Measurements from ENCODE around the gene WDR44. TPM values are rescaled to one million over a fixed set of nuclear protein-coding genes. Genes with fewer than 3 reads are reported as not detected.
"Not testable (repeated sequence)": the region's sequence is repeated elsewhere in the genome, so short reads cannot be mapped to it uniquely, and the experiment has no call there.

Gene WDR44
- 10.8 and 10.9 TPM in 2 replicates for total RNA-seq (2014; rRNA removed; shearing (Covaris generic); ENCODE audit: low replicate concordance)

GRCh38 chrX:118345464-118346257, at the start of gene WDR44:
WDR44 (plus strand) TSS chrX:118346106; CDS start chrX:118346504, 398 bp downstream.
- H3K9me2 ChIP-seq (replicated peaks; ENCODE audit: insufficient read depth, low read length): no peaks in the 10 kb centered on the region
- H3K27me3 ChIP-seq (ENCODE audit: low read length): no peaks in the 10 kb centered on the region
- no peaks in the 10 kb centered on the region; the same call in 1 of the 2 replicates for H4K20me1 ChIP-seq (ENCODE audit: insufficient read depth, low read depth, low read length)
- no peaks in the 10 kb centered on the region for H3K36me3 ChIP-seq (ENCODE audit: insufficient read depth, low read length)
- peaks cover 24% of the 10 kb centered on the region for H3K4me1 ChIP-seq (ENCODE audit: low read length)
- H3K9ac ChIP-seq (ENCODE audit: low read length): peak within 1 kb of the TSS; percentile 83
- peak within 1 kb of the TSS; percentile 71 for H3K4me2 ChIP-seq (ENCODE audit: low read depth, low read length, poor library complexity, severe bottlenecking)
- peak; percentile 97 for DNase-seq
- H2AFZ ChIP-seq (ENCODE audit: low read length): peak within 1 kb of the TSS; percentile 84
- H3K9me3 ChIP-seq (ENCODE audit: low read length): no peaks in the 10 kb centered on the region
- peak within 1 kb of the TSS; percentile 79 for H3K4me3 ChIP-seq (ENCODE audit: low read length)
- H3K79me2 ChIP-seq (ENCODE audit: low read length): peaks cover 11% of the 10 kb centered on the region; the same call in 1 of the 2 replicates
- H3K27ac ChIP-seq (ENCODE audit: low read length): no peak within 1 kb of the TSS

- H3K36me3 ChIP-seq (ENCODE audit: insufficient read depth, low read length); H2AFZ ChIP-seq (ENCODE audit: low read length); H3K9ac ChIP-seq (ENCODE audit: low read length); H3K4me2 ChIP-seq (ENCODE audit: low read depth, low read length, poor library complexity, severe bottlenecking); H3K79me2 ChIP-seq (ENCODE audit: low read length); H3K9me3 ChIP-seq (ENCODE audit: low read length); H3K27ac ChIP-seq (ENCODE audit: low read length); H3K4me1 ChIP-seq (ENCODE audit: low read length); H3K9me2 ChIP-seq (replicated peaks; ENCODE audit: insufficient read depth, low read length); H4K20me1 ChIP-seq (ENCODE audit: insufficient read depth, low read depth, low read length); DNase-seq; H3K4me3 ChIP-seq (ENCODE audit: low read length); H3K27me3 ChIP-seq (ENCODE audit: low read length): not testable (repeated sequence)
Observed at GRCh38 chrX:118305827-118306226, 40.1 kb upstream of the WDR44 start.

- Histone ChIP-seq H3K9ac (ENCODE audit: low read length) (no peak overlapping the region), H3K4me3 (ENCODE audit: low read length) (no peak overlapping the region), H3K9me3 (ENCODE audit: low read length) (no peaks in the 10 kb centered on the region), H2AFZ (ENCODE audit: low read length) (no peak overlapping the region), H3K9me2 (replicated peaks; ENCODE audit: insufficient read depth, low read length) (no peaks in the 10 kb centered on the region), H3K27me3 (ENCODE audit: low read length) (no peaks in the 10 kb centered on the region), H3K36me3 (ENCODE audit: insufficient read depth, low read length) (no peaks in the 10 kb centered on the region), H3K27ac (ENCODE audit: low read length) (no peak overlapping the region), H3K79me2 (ENCODE audit: low read length) (no peaks in the 10 kb centered on the region), H4K20me1 (ENCODE audit: insufficient read depth, low read depth, low read length) (no peaks in the 10 kb centered on the region), H3K4me1 (ENCODE audit: low read length) (no peaks in the 10 kb centered on the region), H3K4me2 (ENCODE audit: low read depth, low read length, poor library complexity, severe bottlenecking) (no peak overlapping the region)
- DNase-seq: no peak
Observed at GRCh38 chrX:118315529-118315928, 30.4 kb upstream of the WDR44 start.

GRCh38 chrX:118324588-118324987, 21.3 kb upstream of the WDR44 start:
- Histone ChIP-seq H3K36me3 (ENCODE audit: insufficient read depth, low read length) (no peaks in the 10 kb centered on the region), H4K20me1 (ENCODE audit: insufficient read depth, low read depth, low read length) (no peaks in the 10 kb centered on the region), H3K27me3 (ENCODE audit: low read length) (no peaks in the 10 kb centered on the region), H3K4me2 (ENCODE audit: low read depth, low read length, poor library complexity, severe bottlenecking) (no peak overlapping the region), H3K4me3 (ENCODE audit: low read length) (no peak overlapping the region), H3K9me2 (replicated peaks; ENCODE audit: insufficient read depth, low read length) (no peaks in the 10 kb centered on the region), H3K9ac (ENCODE audit: low read length) (no peak overlapping the region), H3K27ac (ENCODE audit: low read length) (no peak overlapping the region), H2AFZ (ENCODE audit: low read length) (no peak overlapping the region), H3K9me3 (ENCODE audit: low read length) (no peaks in the 10 kb centered on the region), H3K79me2 (ENCODE audit: low read length) (no peaks in the 10 kb centered on the region), H3K4me1 (ENCODE audit: low read length) (no peaks in the 10 kb centered on the region)
- no peak for DNase-seq

- peak; percentile 61 for DNase-seq
- no peaks in the 10 kb centered on the region for H3K79me2 ChIP-seq (ENCODE audit: low read length)
- H4K20me1 ChIP-seq (ENCODE audit: insufficient read depth, low read depth, low read length): no peaks in the 10 kb centered on the region
- H3K36me3 ChIP-seq (ENCODE audit: insufficient read depth, low read length): no peaks in the 10 kb centered on the region
- no peaks in the 10 kb centered on the region for H3K9me2 ChIP-seq (replicated peaks; ENCODE audit: insufficient read depth, low read length)
- H3K27ac ChIP-seq (ENCODE audit: low read length): no peak overlapping the region
- H3K9me3 ChIP-seq (ENCODE audit: low read length): no peaks in the 10 kb centered on the region
- H3K27me3 ChIP-seq (ENCODE audit: low read length): no peaks in the 10 kb centered on the region
- no peak overlapping the region for H2AFZ ChIP-seq (ENCODE audit: low read length)
- H3K4me1 ChIP-seq (ENCODE audit: low read length): no peaks in the 10 kb centered on the region
- H3K9ac ChIP-seq (ENCODE audit: low read length): no peak overlapping the region
- H3K4me2 ChIP-seq (ENCODE audit: low read depth, low read length, poor library complexity, severe bottlenecking): no peak overlapping the region
- no peak overlapping the region for H3K4me3 ChIP-seq (ENCODE audit: low read length)
Observed at GRCh38 chrX:118325453-118325852, 20.5 kb upstream of the WDR44 start.

GRCh38 chrX:118329175-118329574, 16.7 kb upstream of the WDR44 start:
- no peak for DNase-seq
- Histone ChIP-seq H3K79me2 (ENCODE audit: low read length) (no peaks in the 10 kb centered on the region), H2AFZ (ENCODE audit: low read length) (no peak overlapping the region), H3K4me2 (ENCODE audit: low read depth, low read length, poor library complexity, severe bottlenecking) (no peak overlapping the region), H3K4me1 (ENCODE audit: low read length) (no peaks in the 10 kb centered on the region), H3K9me3 (ENCODE audit: low read length) (no peaks in the 10 kb centered on the region), H3K27me3 (ENCODE audit: low read length) (no peaks in the 10 kb centered on the region), H3K9me2 (replicated peaks; ENCODE audit: insufficient read depth, low read length) (no peaks in the 10 kb centered on the region), H3K9ac (ENCODE audit: low read length) (no peak overlapping the region), H3K27ac (ENCODE audit: low read length) (no peak overlapping the region), H3K36me3 (ENCODE audit: insufficient read depth, low read length) (no peaks in the 10 kb centered on the region), H3K4me3 (ENCODE audit: low read length) (no peak overlapping the region), H4K20me1 (ENCODE audit: insufficient read depth, low read depth, low read length) (no peaks in the 10 kb centered on the region)

GRCh38 chrX:118337687-118338086, 8.2 kb upstream of the WDR44 start:
- H3K36me3 ChIP-seq (ENCODE audit: insufficient read depth, low read length): no peaks in the 10 kb centered on the region
- H3K9me3 ChIP-seq (ENCODE audit: low read length): no peaks in the 10 kb centered on the region
- no peak overlapping the region for H2AFZ ChIP-seq (ENCODE audit: low read length)

GRCh38 chrX:118338930-118339329, 7.0 kb upstream of the WDR44 start:
- no peak overlapping the region for H3K4me3 ChIP-seq (ENCODE audit: low read length)
- no peaks in the 10 kb centered on the region for H3K36me3 ChIP-seq (ENCODE audit: insufficient read depth, low read length)
- DNase-seq: no peak
- H3K4me2 ChIP-seq (ENCODE audit: low read depth, low read length, poor library complexity, severe bottlenecking): no peak overlapping the region
- H3K9me2 ChIP-seq (replicated peaks; ENCODE audit: insufficient read depth, low read length): no peaks in the 10 kb centered on the region
- no peak overlapping the region for H3K9ac ChIP-seq (ENCODE audit: low read length)
- no peak overlapping the region for H2AFZ ChIP-seq (ENCODE audit: low read length)
- no peaks in the 10 kb centered on the region for H4K20me1 ChIP-seq (ENCODE audit: insufficient read depth, low read depth, low read length)
- H3K27ac ChIP-seq (ENCODE audit: low read length): no peak overlapping the region
- no peaks in the 10 kb centered on the region for H3K9me3 ChIP-seq (ENCODE audit: low read length)
- no peaks in the 10 kb centered on the region for H3K4me1 ChIP-seq (ENCODE audit: low read length)
- no peaks in the 10 kb centered on the region for H3K79me2 ChIP-seq (ENCODE audit: low read length)
- no peaks in the 10 kb centered on the region for H3K27me3 ChIP-seq (ENCODE audit: low read length)

More at GRCh38 chrX:118337687-118338086, 8.2 kb upstream of the WDR44 start:
- Histone ChIP-seq H3K27ac (ENCODE audit: low read length) (no peak overlapping the region), H4K20me1 (ENCODE audit: insufficient read depth, low read depth, low read length) (no peaks in the 10 kb centered on the region), H3K27me3 (ENCODE audit: low read length) (no peaks in the 10 kb centered on the region), H3K4me3 (ENCODE audit: low read length) (no peak overlapping the region), H3K79me2 (ENCODE audit: low read length) (no peaks in the 10 kb centered on the region), H3K9ac (ENCODE audit: low read length) (no peak overlapping the region), H3K4me1 (ENCODE audit: low read length) (no peaks in the 10 kb centered on the region), H3K4me2 (ENCODE audit: low read depth, low read length, poor library complexity, severe bottlenecking) (no peak overlapping the region), H3K9me2 (replicated peaks; ENCODE audit: insufficient read depth, low read length) (no peaks in the 10 kb centered on the region)
- no peak for DNase-seq

Data from Karpas-422 (cell line).